Heart left ventricle (tissue), 13 donors: ENCODE measurements around the gene CHRM5.

ENCODE experiments used
- POLR2A ChIP-seq, 2 donors: fragments of 450-650 bp; IDR thresholded peaks; one replicate each; pipeline ENCODE4 v1.6.1; 2017; ENCODE audit warnings: antibody characterized with exemption in 2 of 2, mild to moderate bottlenecking in 2 of 2, moderate library complexity in 2 of 2
- TF ChIP-seq, protein P1 (sequence below), 12 donors: fragments of 200-600 bp; sonication (generic) in 4 of 12; IDR thresholded peaks; one replicate each; pipeline versions ENCODE4 v1.5.0 to v1.8.0; 2018 to 2022; ENCODE audit warnings: antibody characterized with exemption in 12 of 12, mild to moderate bottlenecking in 5 of 12
- donor health status: ischemic (EF 13 %, LVEDD 7.1; RV severe dilation, severe dysfunction).
- donor health status: DM: no; HTN: yes; CAD: no.
- donor health status: DM: no; HTN: no; CAD: no.
- donor health status: ischemic (EF 25% LVEDD 6.9; RV normal size, moderate dysfunction).
- donor health status: ischemic (EF 25% LVEDD 5.7; RV mildly dilated, moderate dysfunction).
- donor health status: ischemic (EF 35%, LVEDD 5.7; RV mildly dilated, moderate dysfunction).
- donor health status: nonischemic (EF 11% LVEDD 7.7; RV severe dilation, severe dysfunction).
- donor health status: DM: yes; HTN: yes; CAD: no.
- donor health status: PGD.
- donor health status: ischemic (EF 29% LVEDD 5.4; RV normal size, mild dysfunction).
- donor health status: nonischemic (EF 23%, LVEDD 6.1; RV moderate dilation, normal function).

DNA sequence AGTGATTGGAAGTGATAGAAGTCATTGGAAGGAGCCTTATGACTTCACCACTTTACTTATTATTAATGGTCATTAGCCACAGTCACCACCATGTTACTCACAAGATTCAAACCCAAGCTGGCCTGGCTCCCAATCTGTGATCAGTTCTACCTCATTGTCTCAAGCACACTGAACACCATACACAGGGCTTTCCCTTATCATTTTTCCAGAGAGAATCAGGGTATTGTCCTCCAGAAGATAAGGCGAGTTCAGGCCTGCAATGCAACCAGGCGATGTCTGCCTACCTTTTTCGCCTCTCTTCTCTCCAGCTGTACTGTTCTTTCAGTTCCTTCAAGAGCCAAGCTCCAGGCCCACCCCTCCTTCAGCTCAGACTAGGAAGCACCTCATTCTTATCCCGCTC lies 108.5 kb downstream of the CHRM5 start:
- TF ChIP-seq POLR2A (IDR thresholded peaks at IDR 0.05), result no peak
- TF ChIP-seq, protein P1, sequence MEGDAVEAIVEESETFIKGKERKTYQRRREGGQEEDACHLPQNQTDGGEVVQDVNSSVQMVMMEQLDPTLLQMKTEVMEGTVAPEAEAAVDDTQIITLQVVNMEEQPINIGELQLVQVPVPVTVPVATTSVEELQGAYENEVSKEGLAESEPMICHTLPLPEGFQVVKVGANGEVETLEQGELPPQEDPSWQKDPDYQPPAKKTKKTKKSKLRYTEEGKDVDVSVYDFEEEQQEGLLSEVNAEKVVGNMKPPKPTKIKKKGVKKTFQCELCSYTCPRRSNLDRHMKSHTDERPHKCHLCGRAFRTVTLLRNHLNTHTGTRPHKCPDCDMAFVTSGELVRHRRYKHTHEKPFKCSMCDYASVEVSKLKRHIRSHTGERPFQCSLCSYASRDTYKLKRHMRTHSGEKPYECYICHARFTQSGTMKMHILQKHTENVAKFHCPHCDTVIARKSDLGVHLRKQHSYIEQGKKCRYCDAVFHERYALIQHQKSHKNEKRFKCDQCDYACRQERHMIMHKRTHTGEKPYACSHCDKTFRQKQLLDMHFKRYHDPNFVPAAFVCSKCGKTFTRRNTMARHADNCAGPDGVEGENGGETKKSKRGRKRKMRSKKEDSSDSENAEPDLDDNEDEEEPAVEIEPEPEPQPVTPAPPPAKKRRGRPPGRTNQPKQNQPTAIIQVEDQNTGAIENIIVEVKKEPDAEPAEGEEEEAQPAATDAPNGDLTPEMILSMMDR (IDR thresholded peaks at IDR 0.05), result no peak
